Measurements from ENCODE around the gene KIR2DL3. TPM values are rescaled to one million over a fixed set of nuclear protein-coding genes. Genes with fewer than 3 reads are reported as not detected.
"Not testable (repeated sequence)": the region's sequence is repeated elsewhere in the genome, so short reads cannot be mapped to it uniquely, and the experiment has no call there.

KIR2DL3 gene
- total RNA-seq, 4 donors from 2014 or later: not detected

DNA sequence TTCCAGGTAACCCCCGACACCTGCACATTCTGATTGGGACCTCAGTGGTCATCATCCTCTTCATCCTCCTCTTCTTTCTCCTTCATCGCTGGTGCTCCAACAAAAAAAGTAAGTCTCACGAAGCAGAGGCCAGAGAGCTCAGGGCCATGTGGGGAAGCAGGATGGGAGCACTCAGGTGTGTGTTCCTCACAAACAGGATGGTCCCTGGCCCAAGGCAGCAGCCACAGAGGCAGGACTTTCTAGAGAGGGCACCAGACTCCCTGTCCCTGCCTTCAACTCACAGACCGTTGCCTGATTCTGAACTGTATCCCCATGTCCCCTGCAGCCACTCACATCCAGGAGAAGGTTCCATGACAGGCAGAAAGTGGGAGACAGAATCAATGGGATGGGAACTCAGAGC lies 44.6 kb downstream of the KIR2DL3 start:
- intact Hi-C loops (cut with DNase I); DNase-seq: not testable (repeated sequence)

DNA sequence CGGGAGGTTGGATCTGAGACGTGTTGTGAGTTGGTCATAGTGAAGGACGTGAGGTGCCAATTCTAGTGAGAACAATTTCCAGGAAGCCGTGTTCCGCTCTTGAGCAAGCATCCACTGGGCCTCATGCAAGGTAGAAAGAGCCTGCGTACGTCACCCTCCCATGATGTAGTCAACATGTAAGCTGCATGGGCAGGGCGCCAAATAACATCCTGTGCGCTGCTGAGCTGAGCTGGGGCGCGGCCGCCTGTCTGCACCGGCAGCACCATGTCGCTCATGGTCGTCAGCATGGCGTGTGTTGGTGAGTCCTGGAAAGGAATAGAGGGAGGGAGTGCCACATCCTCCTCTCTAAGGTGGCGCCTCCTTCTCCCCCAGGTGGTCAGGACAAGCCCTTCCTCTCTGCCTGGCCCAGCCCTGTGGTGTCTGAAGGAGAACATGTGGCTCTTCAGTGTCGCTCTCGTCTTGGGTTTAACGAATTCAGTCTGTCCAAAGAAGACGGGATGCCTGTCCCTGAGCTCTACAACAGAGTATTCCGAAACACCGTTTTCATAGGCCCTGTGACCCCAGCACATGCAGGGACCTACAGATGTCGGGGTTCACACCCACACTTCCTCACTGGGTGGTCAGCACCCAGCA lies 47.9 kb downstream of the KIR2DL3 start:
- H3K36me3 ChIP-seq; H3K9me3 ChIP-seq; DNase-seq; H3K27me3 ChIP-seq; H3K4me3 ChIP-seq (replicated peaks in 1 of 3); H3K27ac ChIP-seq; intact Hi-C loops (cut with DNase I); H3K4me1 ChIP-seq: not testable (repeated sequence)
- WGBS, 2 donors: 85 to 91% methylated on average over 20 to 24 of the region's 24 CpGs

More for the DNA sequence above, 44.6 kb downstream of the KIR2DL3 start:
- not testable (repeated sequence) for H3K9me3 ChIP-seq; H3K36me3 ChIP-seq; H3K27me3 ChIP-seq; H3K4me1 ChIP-seq; H3K27ac ChIP-seq; H3K4me3 ChIP-seq (replicated peaks in 1 of 3)
- WGBS, 2 donors: 77 to 84% methylated on average over 3 to 4 of the region's 4 CpGs

DNA sequence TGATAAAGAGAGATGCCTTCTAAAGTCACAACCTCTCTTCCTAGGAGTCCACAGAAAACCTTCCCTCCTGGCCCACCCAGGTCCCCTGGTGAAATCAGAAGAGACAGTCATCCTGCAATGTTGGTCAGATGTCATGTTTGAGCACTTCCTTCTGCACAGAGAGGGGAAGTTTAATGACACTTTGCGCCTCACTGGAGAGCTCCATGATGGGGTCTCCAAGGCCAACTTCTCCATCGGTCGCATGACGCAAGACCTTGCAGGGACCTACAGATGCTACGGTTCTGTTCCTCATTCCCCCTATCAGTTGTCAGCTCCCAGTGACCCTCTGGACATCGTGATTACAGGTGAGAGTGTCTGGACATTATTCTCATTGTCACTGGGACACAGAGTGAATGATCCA lies 49.8 kb downstream of the KIR2DL3 start:
- H3K27ac ChIP-seq; H3K9me3 ChIP-seq; H3K27me3 ChIP-seq; H3K4me1 ChIP-seq; DNase-seq; H3K36me3 ChIP-seq; H3K4me3 ChIP-seq (replicated peaks in 1 of 3); intact Hi-C loops (cut with DNase I): not testable (repeated sequence)
- WGBS, 2 donors: 73 to 82% methylated on average over 3 to 6 of the region's 6 CpGs

DNA sequence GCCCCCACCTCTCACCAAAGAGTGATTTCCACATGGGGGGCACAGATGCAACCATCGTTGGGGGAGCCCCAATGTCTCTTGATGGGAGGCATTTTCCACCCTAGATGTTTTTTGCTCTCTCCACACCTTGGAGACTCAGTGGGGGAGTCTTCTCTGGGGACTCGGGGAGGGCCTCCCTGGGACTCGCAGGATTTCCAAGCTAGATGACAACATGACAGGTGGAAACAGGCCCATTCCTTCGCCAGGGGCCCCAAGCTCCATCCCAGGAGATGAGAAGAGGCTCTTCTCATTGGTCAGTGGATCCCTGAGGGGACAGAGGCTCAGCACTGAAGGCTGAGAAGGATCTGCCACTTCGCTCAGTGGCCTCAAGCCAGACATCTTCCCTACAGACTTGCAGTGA lies 52.4 kb downstream of the KIR2DL3 start:
- H3K36me3 ChIP-seq: no peaks in the 10 kb centered on the region
- H3K9me3 ChIP-seq: no peaks in the 10 kb centered on the region
- H3K4me3 ChIP-seq (replicated peaks in 1 of 3): no peak overlapping the region
- no peak overlapping the region for H3K27ac ChIP-seq
- DNase-seq: no peak
- no peak for TF ChIP-seq POLR2A (IDR thresholded peaks at IDR 0.05)
- TF ChIP-seq, protein P1, sequence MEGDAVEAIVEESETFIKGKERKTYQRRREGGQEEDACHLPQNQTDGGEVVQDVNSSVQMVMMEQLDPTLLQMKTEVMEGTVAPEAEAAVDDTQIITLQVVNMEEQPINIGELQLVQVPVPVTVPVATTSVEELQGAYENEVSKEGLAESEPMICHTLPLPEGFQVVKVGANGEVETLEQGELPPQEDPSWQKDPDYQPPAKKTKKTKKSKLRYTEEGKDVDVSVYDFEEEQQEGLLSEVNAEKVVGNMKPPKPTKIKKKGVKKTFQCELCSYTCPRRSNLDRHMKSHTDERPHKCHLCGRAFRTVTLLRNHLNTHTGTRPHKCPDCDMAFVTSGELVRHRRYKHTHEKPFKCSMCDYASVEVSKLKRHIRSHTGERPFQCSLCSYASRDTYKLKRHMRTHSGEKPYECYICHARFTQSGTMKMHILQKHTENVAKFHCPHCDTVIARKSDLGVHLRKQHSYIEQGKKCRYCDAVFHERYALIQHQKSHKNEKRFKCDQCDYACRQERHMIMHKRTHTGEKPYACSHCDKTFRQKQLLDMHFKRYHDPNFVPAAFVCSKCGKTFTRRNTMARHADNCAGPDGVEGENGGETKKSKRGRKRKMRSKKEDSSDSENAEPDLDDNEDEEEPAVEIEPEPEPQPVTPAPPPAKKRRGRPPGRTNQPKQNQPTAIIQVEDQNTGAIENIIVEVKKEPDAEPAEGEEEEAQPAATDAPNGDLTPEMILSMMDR (IDR thresholded peaks at IDR 0.05): no peak
- WGBS, 2 donors: 58 to 62% methylated on average over 5 of the region's 5 CpGs
- intact Hi-C loops (cut with DNase I): no loop called here
- H3K27me3 ChIP-seq: no peaks in the 10 kb centered on the region
- H3K4me1 ChIP-seq: no peaks in the 10 kb centered on the region

DNA sequence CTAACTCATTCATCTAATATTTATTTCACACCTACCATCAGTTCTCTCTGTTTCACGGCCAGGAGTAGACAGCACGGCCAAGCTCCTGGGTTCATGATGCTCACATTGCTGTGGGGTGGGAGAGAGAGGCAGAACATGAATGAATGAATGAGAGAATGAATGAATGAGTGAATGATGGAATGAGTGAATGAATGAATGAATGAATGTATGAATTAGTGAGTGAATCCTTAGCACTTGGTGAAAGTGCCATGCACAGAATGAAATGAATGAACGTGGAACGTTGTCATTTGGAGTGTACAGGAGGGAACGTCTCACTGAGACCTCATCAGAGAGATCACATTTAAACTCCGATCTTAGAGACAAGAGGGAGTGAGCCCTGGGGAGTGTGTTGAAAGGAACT lies 53.2 kb downstream of the KIR2DL3 start:
- H3K9me3 ChIP-seq: no peaks in the 10 kb centered on the region
- DNase-seq: no peak
- no peaks in the 10 kb centered on the region for H3K36me3 ChIP-seq
- WGBS, 2 donors: 73 to 76% methylated on average over 6 of the region's 6 CpGs
- no peak overlapping the region for H3K4me3 ChIP-seq (replicated peaks in 1 of 3)
- H3K27ac ChIP-seq: no peak overlapping the region
- TF ChIP-seq, protein P1 (IDR thresholded peaks at IDR 0.05): no peak
- TF ChIP-seq POLR2A (IDR thresholded peaks at IDR 0.05): no peak
- no peaks in the 10 kb centered on the region for H3K27me3 ChIP-seq
- intact Hi-C loops (cut with DNase I): no loop called here
- H3K4me1 ChIP-seq: no peaks in the 10 kb centered on the region

DNA sequence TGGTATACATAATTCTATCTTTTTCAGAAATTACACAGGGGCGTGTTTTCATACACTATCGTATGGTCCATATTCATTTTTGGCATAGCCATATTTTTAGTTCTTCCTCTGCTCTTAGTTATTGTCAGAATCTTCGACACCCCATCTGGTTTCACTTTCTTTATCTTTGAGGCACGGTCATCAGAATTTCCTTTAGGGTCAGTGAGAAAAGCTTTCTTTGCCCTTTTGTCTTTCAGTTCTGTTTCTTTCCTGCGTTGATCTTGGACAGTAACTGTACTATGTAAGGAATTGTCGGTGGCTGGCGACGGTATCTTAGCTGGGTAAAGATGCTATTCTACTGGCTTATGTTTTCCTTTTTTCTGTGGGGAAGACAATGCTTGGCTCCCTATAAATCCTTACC lies 54.5 kb downstream of the KIR2DL3 start:
- no peaks in the 10 kb centered on the region for H3K36me3 ChIP-seq
- H3K27me3 ChIP-seq: no peaks in the 10 kb centered on the region
- no peak overlapping the region for H3K4me3 ChIP-seq (replicated peaks in 1 of 3)
- no peak for DNase-seq
- TF ChIP-seq POLR2A (IDR thresholded peaks at IDR 0.05): no peak
- TF ChIP-seq, protein P1 (IDR thresholded peaks at IDR 0.05): no peak
- H3K27ac ChIP-seq: no peak overlapping the region
- intact Hi-C loops (cut with DNase I): no loop called here
- 60 to 62% methylated on average over 8 of the region's 8 CpGs for WGBS, 2 donors
- no peaks in the 10 kb centered on the region for H3K9me3 ChIP-seq
- H3K4me1 ChIP-seq: no peaks in the 10 kb centered on the region

DNA sequence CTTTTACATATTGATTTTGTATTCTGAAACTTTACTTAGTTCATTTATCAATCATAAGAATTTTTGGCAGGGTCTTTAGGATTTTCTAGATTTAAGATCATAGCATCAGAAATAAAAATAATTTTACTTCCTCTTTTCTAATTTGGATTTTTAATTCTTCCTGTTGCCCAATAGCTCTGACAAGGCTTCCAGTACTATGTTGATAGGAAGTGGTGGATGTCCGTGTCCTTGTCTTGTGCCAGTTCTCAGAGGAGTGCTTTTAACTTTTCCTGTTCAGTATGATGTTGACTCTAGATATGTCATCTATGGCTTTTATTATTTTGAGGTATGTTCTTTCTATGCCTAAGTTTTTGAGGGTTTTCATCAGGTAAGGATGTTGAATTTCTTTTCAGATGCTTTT lies 57.4 kb downstream of the KIR2DL3 start:
- H3K9me3 ChIP-seq: no peaks in the 10 kb centered on the region
- DNase-seq: no peak
- no peak overlapping the region for H3K4me3 ChIP-seq (replicated peaks in 1 of 3)
- no peaks in the 10 kb centered on the region for H3K4me1 ChIP-seq
- no peaks in the 10 kb centered on the region for H3K27me3 ChIP-seq
- intact Hi-C loops (cut with DNase I): no loop called here
- no peaks in the 10 kb centered on the region for H3K36me3 ChIP-seq
- 59 to 70% methylated on average over 1 of the region's 1 CpG for WGBS, 2 donors
- no peak for TF ChIP-seq POLR2A (IDR thresholded peaks at IDR 0.05)
- TF ChIP-seq, protein P1 (IDR thresholded peaks at IDR 0.05): no peak
- H3K27ac ChIP-seq: peak overlapping the region in 1 of 3 donors; percentile 19

All from thyroid gland (tissue), 4 donors.